Tibial nerve (tissue), 3 donors: Measurements from ENCODE around the gene COL28A1.

Experiments used
- POLR2A ChIP-seq, 2 donors: fragments of 450-650 bp; IDR thresholded peaks; one replicate each; pipeline ENCODE4 v1.6.1; 2017; ENCODE audit warnings: antibody characterized with exemption in 2 of 2, mild to moderate bottlenecking in 2 of 2, moderate library complexity in 2 of 2
- TF ChIP-seq, protein P1 (sequence below), 5 experiments: fragments of 200-600 bp in 3 of 5; fragments of 450-650 bp in 2 of 5; sonication (generic) in 3 of 5; IDR thresholded peaks; one replicate each; pipeline ENCODE4 v1.5.1; 2016 to 2019; ENCODE audit warnings: antibody characterized with exemption in 5 of 5, mild to moderate bottlenecking in 3 of 5, moderate library complexity in 2 of 5

DNA sequence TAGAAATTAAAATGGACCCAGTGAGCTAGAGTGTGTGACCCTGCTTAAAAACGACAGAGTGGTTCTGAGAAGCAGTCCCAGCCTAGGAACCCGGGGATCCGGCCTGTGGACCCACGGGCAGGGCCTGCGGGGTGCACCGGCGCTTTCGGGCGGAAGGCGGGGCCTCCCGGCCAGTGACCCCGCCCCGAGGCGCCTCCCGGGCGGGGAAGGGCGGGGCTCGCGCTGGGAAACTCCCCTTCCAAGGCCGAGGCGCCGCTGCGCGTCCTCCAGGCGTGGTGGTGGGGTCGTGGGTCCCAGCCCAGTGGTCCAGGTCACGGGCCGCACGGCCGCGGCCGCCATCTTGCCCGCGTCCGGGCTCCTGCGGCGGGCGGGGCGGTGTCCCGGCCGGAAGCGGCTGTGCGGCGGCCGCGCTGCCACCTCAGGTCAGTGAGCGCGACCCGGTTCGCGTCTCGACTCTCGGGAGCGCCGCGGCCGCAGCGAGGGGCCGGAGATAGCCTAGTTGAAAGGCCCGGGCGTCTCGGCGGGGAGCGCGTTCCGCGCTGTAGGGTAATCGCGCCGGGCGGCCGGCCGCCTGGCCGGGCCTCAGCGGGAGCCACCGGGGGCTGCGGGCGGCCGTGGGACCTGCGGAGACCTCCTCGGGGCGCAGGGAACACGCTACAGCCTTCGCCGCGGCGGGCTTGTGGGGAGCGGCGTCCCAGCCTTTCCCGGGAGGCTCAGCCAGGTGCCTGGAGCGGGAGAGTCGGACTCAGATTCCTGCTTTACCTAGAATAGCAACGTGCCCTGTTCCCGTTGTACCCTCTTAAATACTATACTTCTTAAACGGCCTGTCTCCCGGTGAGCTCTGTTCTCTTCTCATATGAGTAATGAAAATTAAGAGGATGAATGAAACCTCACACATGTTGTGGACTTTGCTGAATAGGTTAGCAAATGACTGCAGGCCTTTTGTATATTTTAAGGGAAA, 31.3 kb upstream of the COL28A1 start, which contains the start of gene MIOS:
- peak; percentile 18 to 58 for TF ChIP-seq POLR2A (IDR thresholded peaks at IDR 0.05)
- TF ChIP-seq, protein P1, sequence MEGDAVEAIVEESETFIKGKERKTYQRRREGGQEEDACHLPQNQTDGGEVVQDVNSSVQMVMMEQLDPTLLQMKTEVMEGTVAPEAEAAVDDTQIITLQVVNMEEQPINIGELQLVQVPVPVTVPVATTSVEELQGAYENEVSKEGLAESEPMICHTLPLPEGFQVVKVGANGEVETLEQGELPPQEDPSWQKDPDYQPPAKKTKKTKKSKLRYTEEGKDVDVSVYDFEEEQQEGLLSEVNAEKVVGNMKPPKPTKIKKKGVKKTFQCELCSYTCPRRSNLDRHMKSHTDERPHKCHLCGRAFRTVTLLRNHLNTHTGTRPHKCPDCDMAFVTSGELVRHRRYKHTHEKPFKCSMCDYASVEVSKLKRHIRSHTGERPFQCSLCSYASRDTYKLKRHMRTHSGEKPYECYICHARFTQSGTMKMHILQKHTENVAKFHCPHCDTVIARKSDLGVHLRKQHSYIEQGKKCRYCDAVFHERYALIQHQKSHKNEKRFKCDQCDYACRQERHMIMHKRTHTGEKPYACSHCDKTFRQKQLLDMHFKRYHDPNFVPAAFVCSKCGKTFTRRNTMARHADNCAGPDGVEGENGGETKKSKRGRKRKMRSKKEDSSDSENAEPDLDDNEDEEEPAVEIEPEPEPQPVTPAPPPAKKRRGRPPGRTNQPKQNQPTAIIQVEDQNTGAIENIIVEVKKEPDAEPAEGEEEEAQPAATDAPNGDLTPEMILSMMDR (IDR thresholded peaks at IDR 0.05) = no peak
